ENCODE measurements around the gene IGDCC3. TPM values are rescaled to one million over a fixed set of nuclear protein-coding genes. Genes with fewer than 3 reads are reported as not detected.

The IGDCC3 gene
- total and polyA plus RNA-seq, 2 donors (not counting 3 experiments of a cell fraction or from before 2014, with no cell fraction given) = 0.03 TPM; not detected in 1

- dilution Hi-C loops (cut with MboI; ENCODE audit: extremely low pct_ligation_motif_present, low sequenced_read_pairs) = no loop called here
- no peak overlapping the region for H3K9ac ChIP-seq (replicated peaks; ENCODE audit: extremely low read depth, insufficient read depth, low read length)
- POLR2A ChIA-PET = no interaction called here
Measured at GRCh38 chr15:65372787-65373067, 5.1 kb downstream of the IGDCC3 start.

DNA sequence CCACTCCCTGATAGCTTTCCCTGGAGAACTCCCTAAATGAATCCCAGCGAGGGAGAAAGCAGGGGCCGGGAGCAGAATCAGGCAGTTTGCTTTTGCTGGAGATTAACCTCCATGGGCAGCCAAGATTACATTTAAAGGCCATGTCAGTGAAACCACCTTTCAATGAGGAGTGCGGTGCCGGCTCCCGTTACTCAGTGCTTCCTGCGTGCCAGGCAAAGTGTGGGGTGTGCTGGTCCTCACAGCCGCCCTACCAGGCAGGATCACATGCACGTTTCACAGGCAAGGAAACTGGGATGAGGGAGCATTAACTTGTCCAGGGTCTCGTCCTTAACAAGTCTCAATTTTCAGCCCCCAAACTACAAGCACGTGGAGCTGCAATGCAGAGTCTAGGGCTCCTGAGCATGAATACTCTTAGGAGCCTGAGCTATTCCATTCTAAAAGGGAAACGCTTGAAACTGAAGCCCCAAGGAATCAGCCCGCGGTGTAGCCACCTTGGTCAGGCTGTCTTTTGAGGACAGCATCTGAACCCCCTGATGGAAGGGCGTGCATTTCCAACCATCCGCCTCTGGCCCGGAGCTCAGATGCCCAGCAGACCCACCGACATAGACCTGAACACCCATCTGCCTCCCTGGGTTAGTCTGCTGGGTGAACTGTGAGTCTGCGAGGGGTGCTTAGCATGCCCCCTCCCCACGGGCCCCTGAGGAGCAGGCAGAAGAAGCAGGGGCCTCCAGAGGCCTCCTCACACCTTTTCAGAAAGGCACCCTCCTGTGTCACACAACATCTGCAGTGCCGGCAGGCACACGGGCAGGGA, 5.6 kb downstream of the IGDCC3 start:
- Histone ChIP-seq H3K36me3 (ENCODE audit: control insufficient read depth in 2 of 2, extremely low read depth in 1 of 2, insufficient read depth in 2 of 2, low read length in 2 of 2) (no peaks in the 10 kb centered on the region), H3K4me1 (ENCODE audit: control insufficient read depth, extremely low read depth, insufficient read depth, low read length) (peaks cover 3% of the 10 kb centered on the region), H3K9me1 (replicated peaks; ENCODE audit: control insufficient read depth, extremely low read depth, insufficient read depth, low read length) (no peaks in the 10 kb centered on the region), H3K9ac (replicated peaks; ENCODE audit: extremely low read depth, insufficient read depth, low read length) (no peak overlapping the region), H3K4me2 (ENCODE audit: insufficient read depth, low read length) (no peak overlapping the region), H2AFZ (ENCODE audit: low read depth, low read length) (no peak overlapping the region), H3K79me2 (ENCODE audit: control insufficient read depth, insufficient read depth, low read length) (no peaks in the 10 kb centered on the region), H4K20me1 (replicated peaks; ENCODE audit: control insufficient read depth, extremely low read depth, insufficient read depth, low read length) (no peaks in the 10 kb centered on the region), H3K27me3 (ENCODE audit: control insufficient read depth in 2 of 2, insufficient read depth in 2 of 2, low read length in 2 of 2) (peaks cover 25% of the 10 kb centered on the region in 2 experiments), H3K9me3 (replicated peaks; ENCODE audit: control insufficient read depth, insufficient read depth, low read length) (no peaks in the 10 kb centered on the region), H3K27ac (ENCODE audit: insufficient read depth, low read depth, low read length) (no peak overlapping the region), H3K4me3 (replicated peaks in 1 of 3; ENCODE audit: insufficient read depth in 1 of 3, low read depth in 1 of 3, low read length in 3 of 3) (no peak overlapping the region)
- no TSS peak for BruUV-seq (replicated peaks)
- CTCF ChIA-PET = interaction anchor here (1.0 to 2.9 kb wide), 3 partner anchors 8 to 28 kb away, joined by 3 to 18 read pairs (median 4); no protein-coding TSS in a partner anchor
- POLR2A ChIA-PET = no interaction called here
- dilution Hi-C loops (cut with MboI; ENCODE audit: extremely low pct_ligation_motif_present, low sequenced_read_pairs) = no loop called here
- FAIRE-seq (no peak), DNase-seq (ENCODE audit: low read depth, low spot score) (no peak)
- intact Hi-C loops (cut with micrococcal nuclease) = no loop called here
- TF ChIP-seq JUN (IDR thresholded peaks at IDR 0.05; ENCODE audit: borderline replicate concordance, insufficient read depth, insufficient read length, low read depth) = no peak
- TF ChIP-seq CTCF (IDR thresholded peaks at IDR 0.05; ENCODE audit: extremely low read depth in 1 of 2, insufficient read depth in 1 of 2, low read depth in 1 of 2, low read length in 2 of 2) = no peak
- TF ChIP-seq EZH2 (IDR thresholded peaks at IDR 0.05; ENCODE audit: borderline replicate concordance, low read depth, low read length, severe bottlenecking) = no peak
- TF ChIP-seq GATA2 (IDR thresholded peaks at IDR 0.05; ENCODE audit: insufficient read depth, insufficient read length, low read depth, low read length) = no peak
- TF ChIP-seq MYC (IDR thresholded peaks at IDR 0.05; ENCODE audit: low read depth, low read length) = no peak
- TF ChIP-seq POLR2A (IDR thresholded peaks at IDR 0.05; ENCODE audit: low read depth, low read length) = no peak
- no peak for TF ChIP-seq POLR2AphosphoS5 (IDR thresholded peaks at IDR 0.05; ENCODE audit: insufficient read depth, low read depth, low read length)
- no peak for TF ChIP-seq FOS (IDR thresholded peaks at IDR 0.05; ENCODE audit: borderline replicate concordance, insufficient read depth, low read length)
- no peak for TF ChIP-seq MAX (IDR thresholded peaks at IDR 0.05; ENCODE audit: insufficient read depth, insufficient read length)

More at GRCh38 chr15:65372787-65373067, 5.1 kb downstream of the IGDCC3 start:
- Histone ChIP-seq H3K79me2 (ENCODE audit: control insufficient read depth, insufficient read depth, low read length) (no peaks in the 10 kb centered on the region), H3K9me1 (replicated peaks; ENCODE audit: control insufficient read depth, extremely low read depth, insufficient read depth, low read length) (no peaks in the 10 kb centered on the region), H3K4me2 (ENCODE audit: insufficient read depth, low read length) (no peak overlapping the region), H3K9me3 (replicated peaks; ENCODE audit: control insufficient read depth, insufficient read depth, low read length) (no peaks in the 10 kb centered on the region), H2AFZ (ENCODE audit: low read depth, low read length) (no peak overlapping the region), H4K20me1 (replicated peaks; ENCODE audit: control insufficient read depth, extremely low read depth, insufficient read depth, low read length) (no peaks in the 10 kb centered on the region), H3K27me3 (ENCODE audit: control insufficient read depth in 2 of 2, insufficient read depth in 2 of 2, low read length in 2 of 2) (peaks cover 25% of the 10 kb centered on the region in 2 experiments), H3K27ac (ENCODE audit: insufficient read depth, low read depth, low read length) (no peak overlapping the region), H3K36me3 (ENCODE audit: control insufficient read depth in 2 of 2, extremely low read depth in 1 of 2, insufficient read depth in 2 of 2, low read length in 2 of 2) (no peaks in the 10 kb centered on the region), H3K4me3 (replicated peaks in 1 of 3; ENCODE audit: insufficient read depth in 1 of 3, low read depth in 1 of 3, low read length in 3 of 3) (no peak overlapping the region), H3K4me1 (ENCODE audit: control insufficient read depth, extremely low read depth, insufficient read depth, low read length) (peaks cover 3% of the 10 kb centered on the region)
- TF ChIP-seq POLR2AphosphoS5 (IDR thresholded peaks at IDR 0.05; ENCODE audit: insufficient read depth, low read depth, low read length) (no peak), POLR2A (IDR thresholded peaks at IDR 0.05; ENCODE audit: low read depth, low read length) (no peak)
- no peak for FAIRE-seq
- no peak for DNase-seq (ENCODE audit: low read depth, low spot score)
- BruUV-seq (replicated peaks) = no TSS peak
- intact Hi-C loops (cut with micrococcal nuclease) = no loop called here
- CTCF ChIA-PET = interaction anchor here (1.0 to 2.9 kb wide), 3 partner anchors 9 to 27 kb away, joined by 3 to 18 read pairs (median 4); no protein-coding TSS in a partner anchor
